H1 (cell line): ENCODE measurements around the gene SLC4A1AP. TPM values are rescaled to one million over a fixed set of nuclear protein-coding genes. Genes with fewer than 3 reads are reported as not detected.

Experiments
- CTCF ChIA-PET: fragments of 300-600 bp; sonication (Branson Sonifier 250); formaldehyde crosslinking; loops from one replicate; lab custom pipeline; 2021; ENCODE audit not compliant: partially characterized antibody; lab: Charles Lee
- POLR2A ChIA-PET: fragments of 300-600 bp; sonication (Branson Sonifier 250); formaldehyde crosslinking; loops from one replicate; lab custom pipeline; 2021; ENCODE audit warnings: inconsistent platforms; ENCODE audit not compliant: partially characterized antibody; lab: Charles Lee
- DNase-seq, 2 experiments: peaks; one replicate each; pipeline versions ENCODE4 v3.0.0 to v3.0.0-alpha.2; 2010 to 2022; ENCODE audit warnings: low spot score in 2 of 2, low read depth in 1 of 2, mixed read lengths in 1 of 2
- FAIRE-seq: peaks from 2 replicates; lab custom pipeline; 2011; peaks lifted over from hg19 to GRCh38; lab: Jason Lieb, UNC
- H2AFZ ChIP-seq: 2 replicates; pipeline ENCODE4 v1.8.1; 2012; ENCODE audit warnings: low read length, inconsistent platforms
- H2AK5ac ChIP-seq: 2 replicates; pipeline ENCODE4 v1.6.1; 2013; ENCODE audit warnings: low read depth, low read length
- H2BK120ac ChIP-seq: replicated peaks from 2 replicates; pipeline ENCODE3; 2013; ENCODE audit warnings: low read depth, low read length, inconsistent platforms
- H2BK12ac ChIP-seq: 2 replicates; pipeline ENCODE4 v1.6.1; 2013; ENCODE audit warnings: low read depth, low read length
- H2BK15ac ChIP-seq: 2 replicates; pipeline ENCODE4 v1.6.1; 2013; ENCODE audit warnings: low read length
- H2BK20ac ChIP-seq: 2 replicates; pipeline ENCODE4 v1.6.1; 2013; ENCODE audit warnings: low read length
- H2BK5ac ChIP-seq: 2 replicates; pipeline ENCODE4 v1.6.1; 2013; ENCODE audit warnings: low read depth, low read length
- H3K14ac ChIP-seq: 2 replicates; pipeline ENCODE4 v1.6.1; 2013; ENCODE audit warnings: inconsistent platforms; ENCODE audit not compliant: insufficient read length
- H3K18ac ChIP-seq: 2 replicates; pipeline ENCODE4 v1.6.1; 2013; ENCODE audit warnings: low read length; ENCODE audit errors: extremely low read depth
- H3K23ac ChIP-seq: 2 replicates; pipeline ENCODE4 v1.6.1; 2013; ENCODE audit warnings: inconsistent platforms; ENCODE audit not compliant: insufficient read length
- H3K23me2 ChIP-seq: 2 replicates; pipeline ENCODE4 v1.6.1; 2013; ENCODE audit warnings: low read depth, low read length
- H3K27ac ChIP-seq: 2 replicates; pipeline ENCODE4 v1.6.1; 2011; ENCODE audit warnings: low read depth, low read length, inconsistent platforms
- H3K27me3 ChIP-seq, 4 experiments: replicated peaks in 1 of 4; 1 replicate in 1 of 4; 2 replicates in 3 of 4; pipeline versions ENCODE4 v1.6.1 to v1.8.1; 2011 to 2013; ENCODE audit warnings: low read length in 3 of 4, mild to moderate bottlenecking in 3 of 4, inconsistent platforms in 2 of 4, mixed read lengths in 2 of 4, moderate library complexity in 1 of 4; ENCODE audit not compliant: control insufficient read depth in 3 of 4, insufficient read depth in 3 of 4; ENCODE audit errors: extremely low read depth in 1 of 4
- H3K36me3 ChIP-seq, 4 experiments: 2 replicates each; pipeline versions ENCODE4 v1.6.1 to v1.8.1; 2011 to 2013; ENCODE audit warnings: mild to moderate bottlenecking in 4 of 4, low read length in 3 of 4, moderate library complexity in 2 of 4, control low read depth in 1 of 4, inconsistent platforms in 1 of 4; ENCODE audit not compliant: insufficient read depth in 4 of 4, control insufficient read depth in 2 of 4
- H3K4ac ChIP-seq: replicated peaks from 2 replicates; pipeline ENCODE3; 2013; ENCODE audit warnings: low read length, low read depth, mixed read lengths, inconsistent platforms; ENCODE audit not compliant: insufficient read length
- H3K4me1 ChIP-seq, 4 experiments: replicated peaks in 1 of 4; 1 replicate in 1 of 4; 2 replicates in 3 of 4; pipeline versions ENCODE4 v1.6.1 to v1.8.1; 2011 to 2013; ENCODE audit warnings: low read length in 3 of 4, inconsistent platforms in 2 of 4, mixed read lengths in 1 of 4; ENCODE audit not compliant: insufficient read depth in 4 of 4, control insufficient read depth in 3 of 4
- H3K4me2 ChIP-seq, 2 experiments: 2 replicates each; pipeline versions ENCODE4 v1.6.1 to v1.8.1; 2011 to 2013; ENCODE audit warnings: low read depth in 2 of 2, low read length in 2 of 2, control low read depth in 1 of 2, inconsistent platforms in 1 of 2, mild to moderate bottlenecking in 1 of 2; ENCODE audit not compliant: insufficient read depth in 1 of 2
- H3K4me3 ChIP-seq, 4 experiments: fragments of 200-600, 300-600 bp in 1 of 4; sonication (generic), shearing (Covaris generic), sonication (Bioruptor Twin) in 1 of 4; 2 replicates each; pipeline versions ENCODE4 v1.5.1 to v1.8.1; 2011 to 2016; ENCODE audit warnings: low read length in 4 of 4, low read depth in 3 of 4, control low read depth in 2 of 4, inconsistent platforms in 2 of 4, mild to moderate bottlenecking in 2 of 4, mixed read lengths in 1 of 4, moderate library complexity in 1 of 4; ENCODE audit not compliant: insufficient read depth in 2 of 4; ENCODE audit errors: extremely low read depth in 1 of 4
- H3K56ac ChIP-seq: replicated peaks from 2 replicates; pipeline ENCODE3; 2013; ENCODE audit warnings: low read depth, mild to moderate bottlenecking, mixed read lengths, low read length, inconsistent platforms; ENCODE audit not compliant: insufficient read length
- H3K79me1 ChIP-seq: 2 replicates; pipeline ENCODE4 v1.6.1; 2013; ENCODE audit warnings: low read depth, low read length, control low read depth
- H3K79me2 ChIP-seq, 2 experiments: 2 replicates each; pipeline versions ENCODE4 v1.6.1 to v1.8.1; 2012 to 2013; ENCODE audit warnings: low read length in 2 of 2, mild to moderate bottlenecking in 2 of 2, inconsistent platforms in 1 of 2; ENCODE audit not compliant: insufficient read depth in 2 of 2, control insufficient read depth in 1 of 2
- H3K9ac ChIP-seq, 4 experiments: replicated peaks in 1 of 4; 1 replicate in 1 of 4; 2 replicates in 3 of 4; pipeline versions ENCODE4 v1.6.1 to v1.8.1; 2011 to 2013; ENCODE audit warnings: low read depth in 3 of 4, low read length in 3 of 4, control low read depth in 2 of 4, mild to moderate bottlenecking in 2 of 4, moderate library complexity in 2 of 4, inconsistent platforms in 1 of 4; ENCODE audit errors: extremely low read depth in 1 of 4
- H3K9me3 ChIP-seq, 2 experiments: 2 replicates each; pipeline versions ENCODE4 v1.6.1 to v1.8.1; 2012 to 2013; ENCODE audit warnings: mild to moderate bottlenecking in 2 of 2, moderate library complexity in 2 of 2, control low read depth in 1 of 2, inconsistent platforms in 1 of 2, low read depth in 1 of 2, low read length in 1 of 2, mixed read lengths in 1 of 2; ENCODE audit not compliant: insufficient read depth in 2 of 2
- H4K20me1 ChIP-seq, 2 experiments: replicated peaks in 1 of 2; 2 replicates each; pipeline versions ENCODE3 to v1.8.1; 2011 to 2013; ENCODE audit warnings: inconsistent platforms in 2 of 2, low read length in 2 of 2, mild to moderate bottlenecking in 1 of 2; ENCODE audit not compliant: insufficient read depth in 2 of 2, control insufficient read depth in 1 of 2
- H4K5ac ChIP-seq: 2 replicates; pipeline ENCODE4 v1.6.1; 2013; ENCODE audit warnings: low read length, low read depth, mixed read lengths, inconsistent platforms; ENCODE audit not compliant: insufficient read length
- H4K8ac ChIP-seq: 2 replicates; pipeline ENCODE4 v1.8.0; 2013; ENCODE audit warnings: mild to moderate bottlenecking, moderate library complexity, low read length, inconsistent platforms; ENCODE audit not compliant: insufficient read depth; ENCODE audit errors: extremely low read depth
- H4K91ac ChIP-seq: replicated peaks from 2 replicates; pipeline ENCODE3; 2013; ENCODE audit warnings: low read length, mixed read lengths, inconsistent platforms; ENCODE audit not compliant: insufficient read length
- CBX5 ChIP-seq: fragments of 300-800, 300-1000 bp; sonication (generic); IDR thresholded peaks from 2 replicates; pipeline ENCODE4 v1.7.1; 2016; ENCODE audit warnings: antibody characterized with exemption, low read length, low read depth
- CTBP2 ChIP-seq: IDR thresholded peaks from 2 replicates; pipeline ENCODE4 v1.7.0; 2011; ENCODE audit warnings: borderline replicate concordance, mild to moderate bottlenecking, moderate library complexity, mixed read lengths, low read length; ENCODE audit not compliant: insufficient read depth, insufficient read length
- KDM5A ChIP-seq: fragments of 200-600 bp; IDR thresholded peaks from 2 replicates; pipeline ENCODE4 v1.7.1; 2012; ENCODE audit warnings: mild to moderate bottlenecking, low read length, inconsistent platforms, mixed read lengths
- SAP30 ChIP-seq: fragments of 300-600 bp; sonication (generic); IDR thresholded peaks from 2 replicates; pipeline ENCODE4 v1.7.1; 2012; ENCODE audit warnings: low read length, moderate library complexity, mild to moderate bottlenecking, inconsistent platforms; ENCODE audit not compliant: insufficient read depth, insufficient replicate concordance
- SP2 ChIP-seq: IDR thresholded peaks from 2 replicates; pipeline ENCODE4 v1.6.1; 2012; ENCODE audit warnings: mild to moderate bottlenecking, low read length, inconsistent platforms
- SRF ChIP-seq: IDR thresholded peaks from 2 replicates; pipeline ENCODE4 v1.6.1; 2011; ENCODE audit warnings: mild to moderate bottlenecking, low read depth, low read length, moderate library complexity
- SUZ12 ChIP-seq: fragments of 200-600 bp; sonication (generic); IDR thresholded peaks from 2 replicates; pipeline ENCODE4 v1.6.1; 2012; ENCODE audit warnings: mild to moderate bottlenecking, inconsistent platforms, low read length, moderate library complexity, mixed read lengths
- TAF1 ChIP-seq: IDR thresholded peaks from 2 replicates; pipeline ENCODE4 v1.6.1; 2011; ENCODE audit warnings: mild to moderate bottlenecking, low read depth, low read length
- TCF12 ChIP-seq: IDR thresholded peaks from 2 replicates; pipeline ENCODE4 v1.6.1; 2011; ENCODE audit warnings: low read depth, mild to moderate bottlenecking, low read length
- TEAD4 ChIP-seq: IDR thresholded peaks from 2 replicates; pipeline ENCODE4 v1.6.1; 2012; ENCODE audit warnings: low read depth, low read length, inconsistent platforms, mixed read lengths
- WGBS, 2 experiments: shearing (Covaris generic) in 1 of 2; methylation state at CpG; one replicate each; pipeline versions ENCODE4 v1.1.6 to v1.1.7; 2013 to 2015; ENCODE audit warnings: low lambda C conversion rate in 2 of 2, mixed read lengths in 2 of 2, inconsistent platforms in 1 of 2, low coverage in 1 of 2, missing lambda C conversion rate in 1 of 2; ENCODE audit not compliant: insufficient replicate concordance in 2 of 2, insufficient coverage in 1 of 2, insufficient read length in 1 of 2; ENCODE audit errors: extremely low coverage in 1 of 2, missing lambda C conversion rate in 1 of 2; 5-methylcytosine and 5-hydroxymethylcytosine counted together
- polyA plus RNA-seq, 7 experiments: library from polyadenylated mRNA; depleted of rRNA in 3 of 7; stranded (reverse) in 5 of 7; unstranded in 2 of 7; fragments of >200 nt in 5 of 7; fragments of 200-250 nt in 2 of 7; gene quantifications; 1 replicate in 5 of 7; 2 replicates in 1 of 7; 4 replicates in 1 of 7; pipeline versions ENCODE4 v1.2.1 to v1.2.3, GENCODE V29; 2011 to 2013; ENCODE audit warnings: missing spikeins in 2 of 7, mixed read lengths in 2 of 7
- total RNA-seq: library from RNA; stranded (reverse); fragmentation: NEBNext Ultra II Directional; extraction: Animal tissue kit (Norgen Biotek cat#: 25700); gene quantifications from 2 replicates; pipeline ENCODE4 v1.2.1, GENCODE V29; 2021
- TF ChIP-seq, protein P1 (sequence below): IDR thresholded peaks from 2 replicates; pipeline ENCODE4 v1.6.1; 2012; ENCODE audit warnings: low read length, inconsistent platforms

Gene SLC4A1AP
- total and polyA plus RNA-seq, 2 of the 8 experiments (the other 6 are each of a cell fraction or from before 2014, with no cell fraction given), result 8.1 to 18.4 TPM

DNA sequence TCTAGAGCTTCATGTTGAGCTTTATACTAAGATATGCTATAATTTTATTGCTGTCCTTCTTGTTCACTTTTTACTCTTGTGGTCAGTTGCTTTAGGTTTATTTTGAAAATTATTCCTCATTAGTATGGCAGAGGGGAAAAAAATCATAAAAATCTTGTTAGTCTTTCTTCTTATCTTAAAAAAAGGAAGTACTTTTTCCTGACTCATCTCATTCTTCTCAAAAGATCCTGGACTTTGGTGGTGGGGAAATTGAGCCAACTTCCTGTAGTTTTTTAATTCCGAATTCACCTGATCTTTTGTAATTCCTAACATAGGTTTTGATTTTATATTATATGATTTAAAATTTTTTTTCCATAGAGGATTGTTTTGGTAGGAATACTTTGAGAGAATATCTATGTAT, 3.8 kb downstream of the SLC4A1AP start:
- no peak overlapping the region for H3K4me3 ChIP-seq
- CTCF ChIA-PET, result interaction anchor here (1.1 to 3.0 kb wide), 2 partner anchors 14 to 16 kb away, joined by 3 to 12 read pairs; no protein-coding TSS in a partner anchor
- no peaks in the 10 kb centered on the region for H3K9me3 ChIP-seq
- no peak for DNase-seq
- H2BK15ac ChIP-seq, result no peak overlapping the region
- H3K56ac ChIP-seq, result no peak overlapping the region
- WGBS, 2 experiments, result 72% methylated on average over 1 of the region's 1 CpG; no CpG with 5 or more reads in 1 of the 2 experiments
- no peak overlapping the region for H2AFZ ChIP-seq
- H4K5ac ChIP-seq, result no peak overlapping the region
- H2BK5ac ChIP-seq, result no peak overlapping the region
- peaks cover 8% of the 10 kb centered on the region; the same call in 1 of the 2 replicates for H3K23me2 ChIP-seq
- H3K79me1 ChIP-seq, result no peaks in the 10 kb centered on the region
- H4K20me1 ChIP-seq, result peaks cover 0 to 2% of the 10 kb centered on the region in 2 experiments
- H2BK120ac ChIP-seq, result no peak overlapping the region
- no peak overlapping the region for H3K18ac ChIP-seq
- no peaks in the 10 kb centered on the region for H3K27me3 ChIP-seq
- no peak overlapping the region for H4K8ac ChIP-seq
- no peak overlapping the region for H4K91ac ChIP-seq
- H3K14ac ChIP-seq, result no peak overlapping the region
- no peak overlapping the region for H3K9ac ChIP-seq
- peaks cover 2 to 22% (median 5%) of the 10 kb centered on the region in 4 experiments; a peak in 5 of 8 replicates for H3K36me3 ChIP-seq
- no peak overlapping the region for H2AK5ac ChIP-seq
- H3K27ac ChIP-seq, result no peak overlapping the region
- H3K4ac ChIP-seq, result no peak overlapping the region
- POLR2A ChIA-PET, result interaction anchor here (1.3 to 1.7 kb wide), 2 partner anchors 10 to 20 kb away, joined by 3 to 4 read pairs; no protein-coding TSS in a partner anchor
- H3K23ac ChIP-seq, result no peak overlapping the region
- FAIRE-seq, result no peak
- no peak overlapping the region for H2BK20ac ChIP-seq
- H2BK12ac ChIP-seq, result no peak overlapping the region
- H3K4me1 ChIP-seq, result peaks cover 0 to 1% (median 0%) of the 10 kb centered on the region in 4 experiments; a peak in 2 of 7 replicates
- H3K4me2 ChIP-seq, result no peak overlapping the region
- H3K79me2 ChIP-seq, result peaks cover 0 to 21% of the 10 kb centered on the region in 2 experiments; a peak in 2 of 4 replicates
- TF ChIP-seq CBX5 (no peak), TEAD4 (no peak), SRF (no peak), CTBP2 (no peak), TAF1 (no peak), SP2 (no peak), SAP30 (no peak), TCF12 (no peak), KDM5A (no peak), SUZ12 (no peak)
- TF ChIP-seq, protein P1, sequence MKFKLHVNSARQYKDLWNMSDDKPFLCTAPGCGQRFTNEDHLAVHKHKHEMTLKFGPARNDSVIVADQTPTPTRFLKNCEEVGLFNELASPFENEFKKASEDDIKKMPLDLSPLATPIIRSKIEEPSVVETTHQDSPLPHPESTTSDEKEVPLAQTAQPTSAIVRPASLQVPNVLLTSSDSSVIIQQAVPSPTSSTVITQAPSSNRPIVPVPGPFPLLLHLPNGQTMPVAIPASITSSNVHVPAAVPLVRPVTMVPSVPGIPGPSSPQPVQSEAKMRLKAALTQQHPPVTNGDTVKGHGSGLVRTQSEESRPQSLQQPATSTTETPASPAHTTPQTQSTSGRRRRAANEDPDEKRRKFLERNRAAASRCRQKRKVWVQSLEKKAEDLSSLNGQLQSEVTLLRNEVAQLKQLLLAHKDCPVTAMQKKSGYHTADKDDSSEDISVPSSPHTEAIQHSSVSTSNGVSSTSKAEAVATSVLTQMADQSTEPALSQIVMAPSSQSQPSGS, result no peak
